RWPE1 (cell line): ENCODE measurements around the gene NSUN4.

Source experiments
- CTCF ChIA-PET: fragments of 350-600 bp; sonication (Branson Sonifier 250); formaldehyde crosslinking; extraction: SDS; loops from one replicate; lab custom pipeline; 2021; lab: Yijun Ruan, JAX
- POLR2A ChIA-PET: fragments of 400-600 bp; formaldehyde crosslinking; extraction: SDS; loops from one replicate; lab custom pipeline; 2020; ENCODE audit warnings: antibody characterized with exemption; ENCODE audit not compliant: low non-redundant PET; lab: Yijun Ruan, JAX
- DNase-seq: peaks from one replicate; pipeline ENCODE4 v3.0.0; 2012; ENCODE audit warnings: low spot score
- H3K27ac ChIP-seq: fragments of 450-650 bp; 2 replicates; pipeline ENCODE4 v1.5.1; 2017
- CTCF ChIP-seq: fragments of 450-650 bp; conservative IDR thresholded peaks from 2 replicates; pipeline ENCODE4 v1.5.1; 2017; ENCODE audit warnings: low read depth, mild to moderate bottlenecking

Gene NSUN4

GRCh38 chr1:46301808-46302640, 38.6 kb upstream of the NSUN4 start:
- H3K27ac ChIP-seq, result peak overlapping the region; percentile 89
- POLR2A ChIA-PET, result interaction anchor here (0.6 kb wide), 1 partner anchor 20 kb away, joined by 4 read pairs; no protein-coding TSS in a partner anchor
- TF ChIP-seq CTCF, result no peak
- peak; percentile 51 for DNase-seq
- CTCF ChIA-PET, result no interaction called here

GRCh38 chr1:46302641-46303037, 38.0 kb upstream of the NSUN4 start:
- H3K27ac ChIP-seq, result peak overlapping the region; percentile 89
- no peak for TF ChIP-seq CTCF
- CTCF ChIA-PET, result interaction anchor here (0.8 to 2.0 kb wide), 3 partner anchors 38 to 228 kb away, joined by 4 to 8 read pairs (median 5); partner anchors contain the start of gene NSUN4
- POLR2A ChIA-PET, result interaction anchor here (0.6 kb wide), 1 partner anchor 21 kb away, joined by 4 read pairs; no protein-coding TSS in a partner anchor
- DNase-seq, result no peak

GRCh38 chr1:46303038-46303871, 37.4 kb upstream of the NSUN4 start, which contains the start of the genes LRRC41 and UQCRH:
TSS of gene LRRC41 (minus strand) at chr1:46303616. CDS start at chr1:46303322, 294 bp downstream.
TSS of gene UQCRH (plus strand) at chr1:46303698. CDS start at chr1:46303767, 69 bp downstream.
- TF ChIP-seq CTCF, result no peak
- DNase-seq, result peak; percentile 88
- H3K27ac ChIP-seq, result peak within 1 kb of the TSS; percentile 89
- ChIA-PET CTCF (interaction anchor here (0.8 to 2.0 kb wide), 3 partner anchors 37 to 227 kb away, joined by 4 to 8 read pairs (median 5); partner anchors contain the start of gene NSUN4), POLR2A (interaction anchor here (0.6 kb wide), 1 partner anchor 21 kb away, joined by 4 read pairs; no protein-coding TSS in a partner anchor)

- CTCF ChIA-PET, result interaction anchor here (1.4 to 2.0 kb wide), 2 partner anchors 37 to 44 kb away, joined by 5 to 8 read pairs; partner anchors contain the start of gene NSUN4
- POLR2A ChIA-PET, result no interaction called here
- DNase-seq, result no peak
- peak overlapping the region; percentile 89 for H3K27ac ChIP-seq
- no peak for TF ChIP-seq CTCF
These were observed 36.7 kb upstream of the NSUN4 start for GRCh38 chr1:46303872-46304326.

DNA sequence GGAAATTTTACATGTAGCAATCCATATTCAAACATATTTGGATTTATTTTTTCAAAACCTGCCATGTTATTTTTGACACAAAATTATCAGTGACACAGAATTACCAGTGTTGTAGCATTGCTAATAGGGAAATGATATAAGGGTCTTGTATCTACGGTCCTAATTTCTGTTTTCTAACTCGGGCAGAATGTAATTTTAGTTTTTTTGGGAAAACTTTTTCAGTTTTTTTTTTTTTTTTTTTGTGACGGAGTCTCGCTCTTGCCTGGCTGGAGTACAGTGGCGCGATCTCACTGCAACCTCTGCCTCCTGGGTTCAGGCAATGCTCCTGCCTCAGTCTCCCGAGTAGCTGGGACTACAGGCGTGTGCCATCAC, 34.5 kb upstream of the NSUN4 start:
- ChIA-PET CTCF (no interaction called here), POLR2A (no interaction called here)
- TF ChIP-seq CTCF, result no peak
- DNase-seq, result no peak
- no peak overlapping the region for H3K27ac ChIP-seq
